Motor neuron (in vitro differentiated cells): ENCODE results near the gene OTOS. TPM values are rescaled to one million over a fixed set of nuclear protein-coding genes. Genes with fewer than 3 reads are reported as not detected.

Experiments
- ATAC-seq, 8 experiments: fragments of 200-7000 bp; cut with Tn5 transposase; replicated peaks in 6 of 8; 2 replicates each; pipeline ENCODE4 v1.8.0; 2021; ENCODE audit warnings: mild to moderate bottlenecking in 8 of 8, moderate library complexity in 8 of 8
- H3K27ac ChIP-seq, 2 donors: fragments of 250-450 bp; sonication (Bioruptor Pico); 2 replicates each; pipeline ENCODE4 v1.9.0; 2021; ENCODE audit warnings: antibody characterized with exemption in 2 of 2, mild to moderate bottlenecking in 2 of 2, moderate library complexity in 1 of 2
- H3K4me1 ChIP-seq, 2 donors: fragments of 250-450 bp; sonication (Bioruptor Pico); replicated peaks in 1 of 2; 2 replicates each; pipeline ENCODE4 v1.6.1; 2021; ENCODE audit warnings: antibody characterized with exemption in 2 of 2, mild to moderate bottlenecking in 2 of 2, moderate library complexity in 1 of 2
- H3K4me3 ChIP-seq, 5 donors: fragments of 250-450 bp; sonication (Bioruptor Pico); 2 replicates each; pipeline ENCODE4 v1.9.0; 2021; ENCODE audit warnings: antibody characterized with exemption in 5 of 5, mild to moderate bottlenecking in 5 of 5, moderate library complexity in 4 of 5
- WGBS, 10 experiments: fragments of 450-650 bp; shearing (Covaris generic); methylation state at CpG; one replicate each; pipeline ENCODE4 v1.0.0; 2022; 5-methylcytosine and 5-hydroxymethylcytosine counted together
- in situ Hi-C, 9 experiments: fragments of 400-800 bp; cut with MboI; loops; one replicate each; pipeline ENCODE4 v1.15.0; 2021; ENCODE audit warnings: low sequenced_read_pairs in 9 of 9, low pct_unique_long_range_greater_than_20kb in 2 of 9; ENCODE audit not compliant: unreplicated experiment in 9 of 9
- total RNA-seq, 8 experiments: library from RNA; unstranded; fragments of 300-600 nt; gene quantifications; 2 replicates each; pipeline versions ENCODE4 v1.2.3 to v1.2.4, GENCODE V29; 2022

Gene OTOS
- total RNA-seq, 8 experiments from 2014 or later, result not detected

- Histone ChIP-seq H3K4me3 (no peak overlapping the region), H3K4me1 (no peaks in the 10 kb centered on the region), H3K27ac (no peak overlapping the region)
- ATAC-seq, result peak in 3 of 8 experiments; percentile 42 to 69 (median 60)
- 0 to 88% (median 75%) methylated on average over 3 to 6 of the region's 6 CpGs for WGBS, 10 experiments
- in situ Hi-C loops, result no loop called here
These were observed 26.2 kb downstream of the OTOS start for GRCh38 chr2:240114233-240114632.

DNA sequence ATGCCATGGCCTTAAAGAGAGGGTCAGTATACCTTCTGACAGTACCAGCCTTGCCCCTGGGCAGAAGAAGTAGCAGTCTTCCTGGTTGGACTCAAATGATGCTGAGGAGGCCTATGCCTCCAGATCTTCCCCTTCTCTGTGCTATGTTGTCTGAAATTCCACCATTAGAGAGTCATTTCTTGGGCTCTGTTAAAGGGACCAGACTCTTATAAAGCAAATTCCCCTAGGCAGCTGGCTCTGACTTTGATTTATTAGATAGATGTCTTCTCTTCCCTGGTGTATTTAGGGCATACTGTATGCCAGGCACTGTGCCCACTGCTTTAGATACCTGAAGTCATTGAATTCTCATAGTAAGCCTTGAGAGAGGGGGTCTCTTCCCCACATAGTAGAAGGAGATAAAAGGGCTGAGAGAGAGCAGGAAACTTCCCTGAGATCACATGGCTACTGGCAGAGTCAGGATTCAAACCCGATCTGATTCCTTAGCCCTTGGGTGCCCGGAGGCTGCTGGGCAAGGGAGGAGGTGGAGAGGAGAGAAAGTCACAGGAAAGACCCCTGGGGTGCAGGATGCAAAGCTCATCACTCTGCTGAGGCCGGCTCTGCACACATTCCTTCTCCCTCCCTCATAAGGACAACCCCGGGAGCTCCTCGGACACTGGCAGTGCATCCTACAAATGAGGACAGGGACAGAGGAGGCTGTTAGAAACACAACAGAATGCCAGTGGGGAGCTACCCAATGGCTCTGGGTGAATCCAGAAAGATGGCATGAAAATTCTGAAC lies 27.4 kb downstream of the OTOS start:
- Histone ChIP-seq H3K4me1 (no peaks in the 10 kb centered on the region), H3K27ac (no peak overlapping the region), H3K4me3 (no peak overlapping the region)
- in situ Hi-C loops, result no loop called here
- 0 to 39% (median 17%) methylated on average over 1 to 3 of the region's 5 CpGs; no CpG with 5 or more reads in 2 of the 10 experiments for WGBS, 10 experiments
- ATAC-seq, result no peak

- WGBS, 10 experiments, result 0 to 100% (median 70%) methylated on average over 1 to 6 of the region's 10 CpGs; no CpG with 5 or more reads in 2 of the 10 experiments
- in situ Hi-C loops, result no loop called here
- ATAC-seq, result no peak
- Histone ChIP-seq H3K4me1 (no peaks in the 10 kb centered on the region), H3K27ac (no peak overlapping the region), H3K4me3 (no peak overlapping the region)
These were observed 29.2 kb downstream of the OTOS start for GRCh38 chr2:240111253-240111652.

GRCh38 chr2:240109386-240109785 lies 31.1 kb downstream of the OTOS start:
- H3K4me1 ChIP-seq, result no peaks in the 10 kb centered on the region
- WGBS, 10 experiments, result 31 to 100% (median 64%) methylated on average over 1 to 5 of the region's 11 CpGs; no CpG with 5 or more reads in 4 of the 10 experiments
- in situ Hi-C loops, result no loop called here
- no peak overlapping the region for H3K4me3 ChIP-seq
- ATAC-seq, result no peak
- H3K27ac ChIP-seq, result no peak overlapping the region

- in situ Hi-C loops, result no loop called here
- ATAC-seq, result peak in 2 of 8 experiments; percentile 60 to 76
- WGBS, 10 experiments, result 19 to 80% (median 54%) methylated on average over 1 to 5 of the region's 6 CpGs; no CpG with 5 or more reads in 5 of the 10 experiments
- no peak overlapping the region for H3K4me3 ChIP-seq
- H3K27ac ChIP-seq, result no peak overlapping the region
- no peaks in the 10 kb centered on the region for H3K4me1 ChIP-seq
These were observed 33.0 kb downstream of the OTOS start for GRCh38 chr2:240107477-240107796.

GRCh38 chr2:240106765-240107476 lies 33.5 kb downstream of the OTOS start:
- no peak overlapping the region for H3K4me3 ChIP-seq
- WGBS, 10 experiments, result 0 to 81% (median 54%) methylated on average over 2 to 10 of the region's 17 CpGs; no CpG with 5 or more reads in 6 of the 10 experiments
- no peaks in the 10 kb centered on the region for H3K4me1 ChIP-seq
- no peak overlapping the region for H3K27ac ChIP-seq
- ATAC-seq, result peak in 3 of 8 experiments; percentile 2 to 89 (median 70)
- in situ Hi-C loops, result no loop called here

GRCh38 chr2:240105982-240106381 lies 34.5 kb downstream of the OTOS start:
- peak in 1 of 8 experiments; percentile 50 for ATAC-seq
- Histone ChIP-seq H3K27ac (no peak overlapping the region), H3K4me1 (no peaks in the 10 kb centered on the region), H3K4me3 (no peak overlapping the region)
- in situ Hi-C loops, result no loop called here
- 15 to 77% (median 60%) methylated on average over 1 to 6 of the region's 11 CpGs; no CpG with 5 or more reads in 5 of the 10 experiments for WGBS, 10 experiments

DNA sequence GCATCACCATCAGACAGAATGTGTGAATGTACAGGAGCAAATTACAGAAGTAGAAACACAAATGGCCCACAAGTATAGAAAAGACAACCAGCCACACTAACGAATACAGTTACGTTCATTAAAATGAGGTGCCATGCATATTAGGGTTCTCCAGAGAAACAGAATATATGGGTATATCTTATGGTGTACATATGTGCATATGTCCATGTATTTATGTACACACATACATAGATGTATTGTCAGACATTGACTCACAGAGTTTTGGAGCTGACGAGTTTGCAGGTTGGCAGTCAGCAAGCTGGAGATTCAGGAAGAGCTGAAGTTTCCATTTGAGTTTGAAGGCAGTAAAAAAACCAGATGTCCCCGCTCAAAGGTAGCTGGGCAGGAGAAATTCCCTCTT lies 37.3 kb downstream of the OTOS start:
- ATAC-seq, result peak in 3 of 8 experiments; percentile 13 to 91 (median 32)
- no peak overlapping the region for H3K27ac ChIP-seq
- H3K4me1 ChIP-seq, result no peaks in the 10 kb centered on the region
- H3K4me3 ChIP-seq, result no peak overlapping the region
- in situ Hi-C loops, result no loop called here
- 0 to 100% (median 73%) methylated on average over 1 to 4 of the region's 4 CpGs; no CpG with 5 or more reads in 1 of the 10 experiments for WGBS, 10 experiments

- ATAC-seq, result no peak
- H3K4me1 ChIP-seq, result no peaks in the 10 kb centered on the region
- WGBS, 10 experiments, result 7 to 65% (median 40%) methylated on average over 1 to 2 of the region's 2 CpGs; no CpG with 5 or more reads in 1 of the 10 experiments
- H3K4me3 ChIP-seq, result no peak overlapping the region
- no peak overlapping the region for H3K27ac ChIP-seq
- in situ Hi-C loops, result no loop called here
These were observed 42.1 kb downstream of the OTOS start for GRCh38 chr2:240098349-240098748.

- no peaks in the 10 kb centered on the region for H3K4me1 ChIP-seq
- in situ Hi-C loops, result no loop called here
- peak in 4 of 8 experiments; percentile 41 to 98 (median 94) for ATAC-seq
- H3K27ac ChIP-seq, result no peak overlapping the region
- 0 to 80% (median 27%) methylated on average over 1 to 4 of the region's 43 CpGs; no CpG with 5 or more reads in 6 of the 10 experiments for WGBS, 10 experiments
- H3K4me3 ChIP-seq, result no peak overlapping the region
These were observed 44.6 kb downstream of the OTOS start for GRCh38 chr2:240095556-240096523.

- H3K4me3 ChIP-seq, result no peak overlapping the region
- H3K27ac ChIP-seq, result no peak overlapping the region
- in situ Hi-C loops, result no loop called here
- H3K4me1 ChIP-seq, result no peaks in the 10 kb centered on the region
- 20 to 100% (median 67%) methylated on average over 1 to 4 of the region's 5 CpGs; no CpG with 5 or more reads in 2 of the 10 experiments for WGBS, 10 experiments
- ATAC-seq, result no peak
These were observed 51.2 kb downstream of the OTOS start for GRCh38 chr2:240089306-240089705.
